GM18519 (cell line): ENCODE measurements around the gene SLFN13.
"Not testable (repeated sequence)": the region's sequence is repeated elsewhere in the genome, so short reads cannot be mapped to it uniquely, and the experiment has no call there.

Experiments
- ATAC-seq: cut with Tn5 transposase; IDR thresholded peaks from one replicate; pipeline ENCODE4 v1.9.1; 2021; ENCODE audit warnings: mild to moderate bottlenecking, moderate library complexity; ENCODE audit not compliant: unreplicated experiment, low FRiP score

The SLFN13 gene

GRCh38 chr17:35433075-35433894 lies 15.3 kb downstream of the SLFN13 start:
- no peak for ATAC-seq

GRCh38 chr17:35432176-35433074 lies 16.1 kb downstream of the SLFN13 start, which contains the start of gene SLFN12:
Gene SLFN12, minus strand, starts transcription at chr17:35432500. Its CDS starts 9,472 bp downstream, at chr17:35423028.
- ATAC-seq, result no peak

- no peak for ATAC-seq
These were observed 18.9 kb downstream of the SLFN13 start for GRCh38 chr17:35429702-35430101.

- no peak for ATAC-seq
These were observed 20.3 kb downstream of the SLFN13 start for GRCh38 chr17:35428229-35428628.

- ATAC-seq, result no peak
These were observed 24.8 kb downstream of the SLFN13 start for GRCh38 chr17:35423761-35424160.

GRCh38 chr17:35421069-35421468 lies 27.5 kb downstream of the SLFN13 start:
- ATAC-seq, result not testable (repeated sequence)

- ATAC-seq, result no peak
These were observed 31.9 kb downstream of the SLFN13 start for GRCh38 chr17:35416659-35417058.

GRCh38 chr17:35414707-35415106 lies 33.9 kb downstream of the SLFN13 start:
- ATAC-seq, result not testable (repeated sequence)

- no peak for ATAC-seq
These were observed 34.3 kb downstream of the SLFN13 start for GRCh38 chr17:35414247-35414646.

- no peak for ATAC-seq
These were observed 41.0 kb downstream of the SLFN13 start for GRCh38 chr17:35407531-35407930.

GRCh38 chr17:35406568-35406967 lies 42.0 kb downstream of the SLFN13 start:
- ATAC-seq, result no peak

GRCh38 chr17:35404360-35404759 lies 44.2 kb downstream of the SLFN13 start:
- ATAC-seq, result no peak

- not testable (repeated sequence) for ATAC-seq
These were observed 54.8 kb downstream of the SLFN13 start for GRCh38 chr17:35393783-35394182.

GRCh38 chr17:35390663-35391062 lies 57.9 kb downstream of the SLFN13 start:
- ATAC-seq, result no peak

- ATAC-seq, result no peak
These were observed 58.4 kb downstream of the SLFN13 start for GRCh38 chr17:35390156-35390555.

GRCh38 chr17:35387496-35387895 lies 61.1 kb downstream of the SLFN13 start:
- ATAC-seq, result no peak
